Panc1 (cell line): ENCODE results near the gene TPM4. TPM values are rescaled to one million over a fixed set of nuclear protein-coding genes. Genes with fewer than 3 reads are reported as not detected.

Source experiments
- ATAC-seq: fragments of 200-7000 bp; cut with Tn5 transposase; 2 replicates; pipeline ENCODE4 v1.9.1; 2020; ENCODE audit warnings: mild to moderate bottlenecking, moderate library complexity
- BruUV-seq: library from RNA; stranded (reverse); fragments of 400-500 nt; replicated peaks from 2 replicates; lab custom pipeline; 2021; lab: Mats Ljungman, UMichigan
- CTCF ChIA-PET: fragments of 300-600 bp; sonication (Branson Sonifier 250); formaldehyde crosslinking; loops from one replicate; lab custom pipeline; 2022; ENCODE audit warnings: antibody characterized with exemption; lab: Charles Lee
- POLR2A ChIA-PET: fragments of 300-600 bp; sonication (Branson Sonifier 250); formaldehyde crosslinking; loops from one replicate; lab custom pipeline; 2022; ENCODE audit warnings: antibody characterized with exemption; lab: Charles Lee
- DNase-seq: peaks from one replicate; pipeline ENCODE4 v3.0.0-alpha.2; 2010; ENCODE audit warnings: low read depth, low spot score
- H3K27ac ChIP-seq: 2 replicates; pipeline ENCODE4 v1.5.1; 2011; ENCODE audit warnings: mild to moderate bottlenecking, low read length, inconsistent platforms
- H3K27me3 ChIP-seq: fragments of 200-500 bp; sonication (Bioruptor generic); 2 replicates; pipeline ENCODE4 v1.6.0; 2014; ENCODE audit warnings: low read length, inconsistent platforms; ENCODE audit not compliant: control insufficient read depth, insufficient read depth
- H3K36me3 ChIP-seq: fragments of 200-500 bp; sonication (Bioruptor generic); 2 replicates; pipeline ENCODE4 v1.5.1; 2014; ENCODE audit warnings: inconsistent platforms, mild to moderate bottlenecking, low read length, moderate library complexity; ENCODE audit not compliant: control insufficient read depth, insufficient read depth
- H3K4me1 ChIP-seq: 2 replicates; pipeline ENCODE4 v1.5.1; 2011; ENCODE audit warnings: inconsistent platforms, mild to moderate bottlenecking, low read length, moderate library complexity; ENCODE audit not compliant: control insufficient read depth, insufficient read depth
- H3K4me3 ChIP-seq, 2 experiments: 2 replicates each; pipeline ENCODE4 v1.5.1; 2011 to 2012; ENCODE audit warnings: low read depth in 2 of 2, low read length in 2 of 2, mild to moderate bottlenecking in 2 of 2, inconsistent platforms in 1 of 2, moderate library complexity in 1 of 2
- H3K9me3 ChIP-seq: fragments of 200-500 bp; sonication (Bioruptor generic); 2 replicates; pipeline ENCODE4 v1.5.1; 2014; ENCODE audit warnings: low read depth, mild to moderate bottlenecking, inconsistent platforms, low read length, moderate library complexity; ENCODE audit not compliant: control insufficient read depth, insufficient read depth
- POLR2AphosphoS5 ChIP-seq: IDR thresholded peaks from 2 replicates; pipeline ENCODE4 v1.6.1; 2012; ENCODE audit warnings: mild to moderate bottlenecking, low read depth, low read length, moderate library complexity
- SIN3A ChIP-seq: IDR thresholded peaks from 2 replicates; pipeline ENCODE4 v1.6.1; 2012; ENCODE audit warnings: low read depth, mild to moderate bottlenecking, low read length, moderate library complexity, borderline replicate concordance; ENCODE audit not compliant: insufficient read depth
- TCF7L2 ChIP-seq: IDR thresholded peaks from 2 replicates; pipeline ENCODE4 v1.6.1; 2011; ENCODE audit warnings: mild to moderate bottlenecking, low read depth, low read length, inconsistent platforms
- in situ Hi-C: cut with HindIII; loops from 2 replicates; pipeline ENCODE4 v1.10.0; 2016; ENCODE audit warnings: low sequenced_read_pairs, low pct_unique_long_range_greater_than_20kb
- intact Hi-C: fragments of 100-400 bp; cut with micrococcal nuclease; formaldehyde crosslinking; loops from one replicate; pipeline ENCODE4 v1.10.0; 2022; ENCODE audit not compliant: unreplicated experiment
- total RNA-seq: library from RNA; stranded (reverse); gene quantifications from one replicate; pipeline ENCODE4 v1.2.1, GENCODE V29; 2021; ENCODE audit not compliant: unreplicated experiment
- TF ChIP-seq, protein P1 (sequence below), 2 experiments: IDR thresholded peaks; 2 replicates each; pipeline ENCODE4 v1.6.1; 2011 to 2012; ENCODE audit warnings: low read depth in 2 of 2, control low read depth in 1 of 2, low read length in 1 of 2, mild to moderate bottlenecking in 1 of 2, moderate library complexity in 1 of 2; ENCODE audit not compliant: insufficient read depth in 1 of 2
- TF ChIP-seq, protein P2 (sequence below): fragments of 450-650 bp; IDR thresholded peaks from 2 replicates; pipeline ENCODE4 v1.5.1; 2017; ENCODE audit warnings: mild to moderate bottlenecking

The TPM4 gene
- total RNA-seq, 1 experiment from 2014 or later: 165 TPM

DNA sequence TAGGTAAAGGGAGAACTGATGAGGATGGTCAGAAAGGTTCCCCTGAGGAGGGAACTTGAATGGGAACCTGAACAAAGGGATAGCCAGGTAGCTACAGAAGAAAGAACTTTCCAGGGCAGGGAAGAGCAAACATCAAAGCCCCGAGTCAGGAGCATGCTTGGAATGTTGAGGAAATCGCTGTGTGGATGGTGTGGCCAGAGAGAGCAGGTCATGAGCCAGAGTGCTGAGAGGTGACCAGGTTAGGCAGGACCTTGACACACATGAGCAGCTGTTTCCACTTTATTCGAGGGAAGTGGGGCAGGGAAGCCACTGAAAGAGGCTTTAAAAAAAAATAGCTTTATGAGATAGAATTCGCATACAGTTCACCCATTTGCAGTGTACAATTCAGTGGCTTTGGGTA lies 39.8 kb downstream of the TPM4 start:
- intact Hi-C loops (no loop called here), in situ Hi-C loops (no loop called here)
- H3K36me3 ChIP-seq: no peaks in the 10 kb centered on the region; the same call in 1 of the 2 replicates
- H3K27ac ChIP-seq: no peak overlapping the region
- CTCF ChIA-PET: no interaction called here
- POLR2A ChIA-PET: interaction anchor here (0.6 kb wide), 1 partner anchor 42 kb away, joined by 12 read pairs; no protein-coding TSS in a partner anchor
- DNase-seq: no peak
- BruUV-seq: no TSS peak
- no peaks in the 10 kb centered on the region for H3K27me3 ChIP-seq
- no peak overlapping the region for H3K4me3 ChIP-seq
- H3K9me3 ChIP-seq: no peaks in the 10 kb centered on the region
- TF ChIP-seq POLR2AphosphoS5: no peak
- TF ChIP-seq SIN3A: no peak
- TF ChIP-seq, protein P1, sequence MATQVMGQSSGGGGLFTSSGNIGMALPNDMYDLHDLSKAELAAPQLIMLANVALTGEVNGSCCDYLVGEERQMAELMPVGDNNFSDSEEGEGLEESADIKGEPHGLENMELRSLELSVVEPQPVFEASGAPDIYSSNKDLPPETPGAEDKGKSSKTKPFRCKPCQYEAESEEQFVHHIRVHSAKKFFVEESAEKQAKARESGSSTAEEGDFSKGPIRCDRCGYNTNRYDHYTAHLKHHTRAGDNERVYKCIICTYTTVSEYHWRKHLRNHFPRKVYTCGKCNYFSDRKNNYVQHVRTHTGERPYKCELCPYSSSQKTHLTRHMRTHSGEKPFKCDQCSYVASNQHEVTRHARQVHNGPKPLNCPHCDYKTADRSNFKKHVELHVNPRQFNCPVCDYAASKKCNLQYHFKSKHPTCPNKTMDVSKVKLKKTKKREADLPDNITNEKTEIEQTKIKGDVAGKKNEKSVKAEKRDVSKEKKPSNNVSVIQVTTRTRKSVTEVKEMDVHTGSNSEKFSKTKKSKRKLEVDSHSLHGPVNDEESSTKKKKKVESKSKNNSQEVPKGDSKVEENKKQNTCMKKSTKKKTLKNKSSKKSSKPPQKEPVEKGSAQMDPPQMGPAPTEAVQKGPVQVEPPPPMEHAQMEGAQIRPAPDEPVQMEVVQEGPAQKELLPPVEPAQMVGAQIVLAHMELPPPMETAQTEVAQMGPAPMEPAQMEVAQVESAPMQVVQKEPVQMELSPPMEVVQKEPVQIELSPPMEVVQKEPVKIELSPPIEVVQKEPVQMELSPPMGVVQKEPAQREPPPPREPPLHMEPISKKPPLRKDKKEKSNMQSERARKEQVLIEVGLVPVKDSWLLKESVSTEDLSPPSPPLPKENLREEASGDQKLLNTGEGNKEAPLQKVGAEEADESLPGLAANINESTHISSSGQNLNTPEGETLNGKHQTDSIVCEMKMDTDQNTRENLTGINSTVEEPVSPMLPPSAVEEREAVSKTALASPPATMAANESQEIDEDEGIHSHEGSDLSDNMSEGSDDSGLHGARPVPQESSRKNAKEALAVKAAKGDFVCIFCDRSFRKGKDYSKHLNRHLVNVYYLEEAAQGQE (IDR thresholded peaks at IDR 0.05; ENCODE audit: insufficient read depth in 1 of 2, low read depth in 2 of 2, low read length in 1 of 2): no peak
- TF ChIP-seq, protein P2, sequence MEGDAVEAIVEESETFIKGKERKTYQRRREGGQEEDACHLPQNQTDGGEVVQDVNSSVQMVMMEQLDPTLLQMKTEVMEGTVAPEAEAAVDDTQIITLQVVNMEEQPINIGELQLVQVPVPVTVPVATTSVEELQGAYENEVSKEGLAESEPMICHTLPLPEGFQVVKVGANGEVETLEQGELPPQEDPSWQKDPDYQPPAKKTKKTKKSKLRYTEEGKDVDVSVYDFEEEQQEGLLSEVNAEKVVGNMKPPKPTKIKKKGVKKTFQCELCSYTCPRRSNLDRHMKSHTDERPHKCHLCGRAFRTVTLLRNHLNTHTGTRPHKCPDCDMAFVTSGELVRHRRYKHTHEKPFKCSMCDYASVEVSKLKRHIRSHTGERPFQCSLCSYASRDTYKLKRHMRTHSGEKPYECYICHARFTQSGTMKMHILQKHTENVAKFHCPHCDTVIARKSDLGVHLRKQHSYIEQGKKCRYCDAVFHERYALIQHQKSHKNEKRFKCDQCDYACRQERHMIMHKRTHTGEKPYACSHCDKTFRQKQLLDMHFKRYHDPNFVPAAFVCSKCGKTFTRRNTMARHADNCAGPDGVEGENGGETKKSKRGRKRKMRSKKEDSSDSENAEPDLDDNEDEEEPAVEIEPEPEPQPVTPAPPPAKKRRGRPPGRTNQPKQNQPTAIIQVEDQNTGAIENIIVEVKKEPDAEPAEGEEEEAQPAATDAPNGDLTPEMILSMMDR: no peak
- no peak for TF ChIP-seq TCF7L2
- no peak for ATAC-seq
- peaks cover 5% of the 10 kb centered on the region; the same call in 1 of the 2 replicates for H3K4me1 ChIP-seq

DNA sequence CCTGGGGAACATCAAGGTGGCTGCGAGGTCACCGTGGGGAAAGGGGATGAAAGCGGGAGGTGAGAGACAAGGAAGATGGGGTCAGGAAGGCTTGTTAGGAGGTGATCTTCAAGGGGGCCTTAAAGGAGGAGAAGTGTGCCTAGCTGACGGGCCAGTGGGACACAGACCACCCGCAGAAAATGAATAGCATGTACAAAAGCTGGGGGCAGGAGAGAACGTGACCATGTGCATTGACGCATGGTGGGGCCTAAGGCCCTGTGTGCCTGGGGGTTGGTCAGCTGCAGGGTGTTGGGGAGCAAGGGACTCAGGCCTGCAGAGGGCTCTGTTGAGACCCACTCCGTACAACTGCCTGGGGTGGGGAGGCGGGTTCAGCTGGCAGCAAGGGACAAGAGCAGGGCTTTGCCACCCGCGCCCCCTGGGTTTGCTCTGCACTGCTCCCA lies 41.3 kb downstream of the TPM4 start:
- in situ Hi-C loops (no loop called here), intact Hi-C loops (no loop called here)
- ChIA-PET POLR2A (interaction anchor here (0.7 kb wide), 2 partner anchors 8 to 43 kb away, joined by 3 to 8 read pairs; no protein-coding TSS in a partner anchor), CTCF (no interaction called here)
- no TSS peak for BruUV-seq
- H3K4me1 ChIP-seq: peaks cover 4% of the 10 kb centered on the region; the same call in 1 of the 2 replicates
- peak; percentile 56 for ATAC-seq
- no peak for DNase-seq
- H3K36me3 ChIP-seq: no peaks in the 10 kb centered on the region; the same call in none of the 2 replicates
- no peaks in the 10 kb centered on the region for H3K27me3 ChIP-seq
- H3K4me3 ChIP-seq: no peak overlapping the region
- TF ChIP-seq, protein P2: no peak
- TF ChIP-seq, protein P1 (IDR thresholded peaks at IDR 0.05; ENCODE audit: insufficient read depth in 1 of 2, low read depth in 2 of 2, low read length in 1 of 2): no peak
- TF ChIP-seq SIN3A: no peak
- TF ChIP-seq POLR2AphosphoS5: no peak
- TF ChIP-seq TCF7L2: no peak
- H3K9me3 ChIP-seq: no peaks in the 10 kb centered on the region
- no peak overlapping the region for H3K27ac ChIP-seq
